ENCODE measurements around the gene TRAF3IP1. TPM values are rescaled to one million over a fixed set of nuclear protein-coding genes. Genes with fewer than 3 reads are reported as not detected.

TRAF3IP1 gene
- total and polyA plus RNA-seq, 2 donors: 2.7 to 5.1 TPM

- Histone ChIP-seq H3K4me3 (ENCODE audit: low read length in 2 of 2) (no peak overlapping the region), H3K4me1 (ENCODE audit: control insufficient read depth in 2 of 2, insufficient read depth in 2 of 2, low read length in 2 of 2) (no peaks in the 10 kb centered on the region), H3K27ac (ENCODE audit: low read depth in 1 of 2, low read length in 1 of 2) (peak overlapping the region in 1 of 2 donors; percentile 65), H3K27me3 (ENCODE audit: control insufficient read depth in 2 of 2, insufficient read depth in 1 of 2, low read length in 1 of 2) (no peaks in the 10 kb centered on the region), H3K36me3 (ENCODE audit: control insufficient read depth in 2 of 2, insufficient read depth in 2 of 2, low read length in 1 of 2) (no peaks in the 10 kb centered on the region), H3K9me3 (ENCODE audit: control insufficient read depth in 2 of 2, insufficient read depth in 1 of 2, low read length in 1 of 2) (no peaks in the 10 kb centered on the region)
- DNase-seq (ENCODE audit: low read depth in 6 of 9, low spot score in 9 of 9): no peak
- WGBS: 67% methylated on average over 10 of the region's 10 CpGs
Observed at GRCh38 chr2:238389988-238390589, 69.8 kb downstream of the TRAF3IP1 start.

DNA sequence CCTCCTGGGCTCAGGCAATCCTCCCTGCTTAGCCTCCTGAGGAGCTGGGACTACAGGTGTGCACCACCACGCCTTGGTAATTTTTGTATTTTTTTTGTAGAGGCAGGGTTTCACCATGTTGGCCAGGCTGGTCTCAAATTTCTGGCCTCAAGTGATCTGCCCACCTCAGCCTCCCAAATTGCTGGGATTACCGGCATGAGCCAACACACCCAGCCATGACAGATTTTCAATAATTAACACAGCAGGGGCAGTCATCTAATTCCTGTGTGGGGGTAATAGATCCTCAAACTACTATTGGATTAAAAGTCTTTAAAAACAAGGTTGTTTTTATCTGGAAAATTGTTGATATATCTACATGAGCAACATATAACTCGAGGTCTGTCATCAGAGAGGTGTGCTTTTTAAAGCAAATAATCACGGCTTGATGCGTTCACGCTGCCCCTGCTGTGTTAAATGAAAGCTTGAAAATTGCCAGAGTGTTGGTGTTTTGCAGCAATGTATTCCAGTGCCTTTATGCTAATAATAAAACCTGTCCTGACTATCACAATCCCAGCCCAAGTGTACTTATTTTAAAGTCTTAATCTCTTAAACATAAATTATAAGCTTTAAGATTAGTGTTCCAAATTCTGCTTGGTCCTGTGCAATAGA lies 70.8 kb downstream of the TRAF3IP1 start:
- Histone ChIP-seq H3K27ac (ENCODE audit: low read depth in 1 of 2, low read length in 1 of 2) (no peak overlapping the region), H3K36me3 (ENCODE audit: control insufficient read depth in 2 of 2, insufficient read depth in 2 of 2, low read length in 1 of 2) (no peaks in the 10 kb centered on the region), H3K4me1 (ENCODE audit: control insufficient read depth in 2 of 2, insufficient read depth in 2 of 2, low read length in 2 of 2) (no peaks in the 10 kb centered on the region), H3K4me3 (ENCODE audit: low read length in 2 of 2) (no peak overlapping the region), H3K9me3 (ENCODE audit: control insufficient read depth in 2 of 2, insufficient read depth in 1 of 2, low read length in 1 of 2) (no peaks in the 10 kb centered on the region), H3K27me3 (ENCODE audit: control insufficient read depth in 2 of 2, insufficient read depth in 1 of 2, low read length in 1 of 2) (no peaks in the 10 kb centered on the region)
- DNase-seq (ENCODE audit: low read depth in 6 of 9, low spot score in 9 of 9): no peak
- WGBS: 98% methylated on average over 6 of the region's 6 CpGs

DNA sequence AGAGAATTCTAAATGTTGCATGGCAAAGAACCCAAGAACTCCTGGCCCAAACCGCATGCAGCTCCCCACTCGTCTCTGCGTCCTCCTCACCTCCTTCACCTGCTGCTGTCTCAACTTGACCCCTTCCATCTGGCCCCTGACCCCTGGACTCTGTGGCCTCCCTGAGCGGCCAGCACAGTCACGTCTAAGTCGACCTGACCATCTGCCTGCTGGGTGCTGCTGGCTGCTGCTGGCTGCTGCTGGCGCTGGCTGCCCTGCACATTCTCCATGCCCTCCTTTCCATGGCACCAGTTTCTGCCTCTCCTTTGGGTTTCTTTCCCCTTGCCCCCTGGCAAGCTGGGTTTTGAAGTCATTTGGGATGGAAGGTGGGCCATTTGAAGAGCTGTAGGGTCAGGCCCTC lies 76.3 kb downstream of the TRAF3IP1 start:
- DNase-seq (ENCODE audit: low read depth in 6 of 9, low spot score in 9 of 9): no peak

GRCh38 chr2:238397356-238397755 lies 77.0 kb downstream of the TRAF3IP1 start:
- 97% methylated on average over 14 of the region's 14 CpGs for WGBS
- no peak for DNase-seq (ENCODE audit: low read depth in 6 of 9, low spot score in 9 of 9)
- no peaks in the 10 kb centered on the region for H3K27me3 ChIP-seq (ENCODE audit: control insufficient read depth in 2 of 2, insufficient read depth in 1 of 2, low read length in 1 of 2)
- no peaks in the 10 kb centered on the region for H3K9me3 ChIP-seq (ENCODE audit: control insufficient read depth in 2 of 2, insufficient read depth in 1 of 2, low read length in 1 of 2)
- H3K36me3 ChIP-seq (ENCODE audit: control insufficient read depth in 2 of 2, insufficient read depth in 2 of 2, low read length in 1 of 2): no peaks in the 10 kb centered on the region
- no peaks in the 10 kb centered on the region for H3K4me1 ChIP-seq (ENCODE audit: control insufficient read depth in 2 of 2, insufficient read depth in 2 of 2, low read length in 2 of 2)
- no peak overlapping the region for H3K4me3 ChIP-seq (ENCODE audit: low read length in 2 of 2)
- no peak overlapping the region for H3K27ac ChIP-seq (ENCODE audit: low read depth in 1 of 2, low read length in 1 of 2)

More for the DNA sequence above, 76.3 kb downstream of the TRAF3IP1 start:
- WGBS: 97% methylated on average over 7 of the region's 7 CpGs
- no peaks in the 10 kb centered on the region for H3K27me3 ChIP-seq (ENCODE audit: control insufficient read depth in 2 of 2, insufficient read depth in 1 of 2, low read length in 1 of 2)
- H3K9me3 ChIP-seq (ENCODE audit: control insufficient read depth in 2 of 2, insufficient read depth in 1 of 2, low read length in 1 of 2): no peaks in the 10 kb centered on the region
- no peak overlapping the region for H3K27ac ChIP-seq (ENCODE audit: low read depth in 1 of 2, low read length in 1 of 2)
- H3K4me3 ChIP-seq (ENCODE audit: low read length in 2 of 2): no peak overlapping the region
- no peaks in the 10 kb centered on the region for H3K36me3 ChIP-seq (ENCODE audit: control insufficient read depth in 2 of 2, insufficient read depth in 2 of 2, low read length in 1 of 2)
- no peaks in the 10 kb centered on the region for H3K4me1 ChIP-seq (ENCODE audit: control insufficient read depth in 2 of 2, insufficient read depth in 2 of 2, low read length in 2 of 2)

DNA sequence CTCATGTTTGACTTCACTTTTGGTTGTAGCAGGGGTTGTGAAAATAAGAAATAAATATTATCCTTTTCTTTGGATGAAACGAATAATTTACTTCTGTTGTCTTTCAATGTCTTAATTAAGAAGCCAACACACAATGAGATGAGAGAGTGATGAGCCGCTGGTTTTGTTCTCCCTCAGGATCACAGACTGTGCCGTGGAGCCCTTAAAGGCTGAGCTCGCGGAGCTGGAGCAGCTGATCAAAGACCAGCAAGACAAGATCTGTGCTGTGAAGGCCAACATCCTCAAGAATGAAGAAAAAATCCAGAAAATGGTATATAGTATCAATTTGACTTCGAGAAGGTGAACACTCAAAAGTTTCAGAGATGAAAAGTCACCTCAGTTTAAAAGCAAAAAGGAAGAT lies 78.3 kb downstream of the TRAF3IP1 start:
- DNase-seq (ENCODE audit: low read depth in 6 of 9, low spot score in 9 of 9): no peak
- Histone ChIP-seq H3K4me3 (ENCODE audit: low read length in 2 of 2) (no peak overlapping the region), H3K27me3 (ENCODE audit: control insufficient read depth in 2 of 2, insufficient read depth in 1 of 2, low read length in 1 of 2) (no peaks in the 10 kb centered on the region), H3K27ac (ENCODE audit: low read depth in 1 of 2, low read length in 1 of 2) (no peak overlapping the region), H3K4me1 (ENCODE audit: control insufficient read depth in 2 of 2, insufficient read depth in 2 of 2, low read length in 2 of 2) (no peaks in the 10 kb centered on the region), H3K36me3 (ENCODE audit: control insufficient read depth in 2 of 2, insufficient read depth in 2 of 2, low read length in 1 of 2) (no peaks in the 10 kb centered on the region), H3K9me3 (ENCODE audit: control insufficient read depth in 2 of 2, insufficient read depth in 1 of 2, low read length in 1 of 2) (no peaks in the 10 kb centered on the region)
- WGBS: 96% methylated on average over 6 of the region's 6 CpGs

- no peaks in the 10 kb centered on the region for H3K9me3 ChIP-seq (ENCODE audit: control insufficient read depth in 2 of 2, insufficient read depth in 1 of 2, low read length in 1 of 2)
Observed at GRCh38 chr2:238399094-238399493, 78.8 kb downstream of the TRAF3IP1 start.

GRCh38 chr2:238401551-238401950 lies 81.2 kb downstream of the TRAF3IP1 start:
- H3K27me3 ChIP-seq (ENCODE audit: control insufficient read depth in 2 of 2, insufficient read depth in 1 of 2, low read length in 1 of 2): no peaks in the 10 kb centered on the region
- H3K4me1 ChIP-seq (ENCODE audit: control insufficient read depth in 2 of 2, insufficient read depth in 2 of 2, low read length in 2 of 2): peaks cover 0 to 4% of the 10 kb centered on the region in 2 donors
- no peaks in the 10 kb centered on the region for H3K36me3 ChIP-seq (ENCODE audit: control insufficient read depth in 2 of 2, insufficient read depth in 2 of 2, low read length in 1 of 2)
- no peak for DNase-seq (ENCODE audit: low read depth in 6 of 9, low spot score in 9 of 9)
- H3K4me3 ChIP-seq (ENCODE audit: low read length in 2 of 2): no peak overlapping the region
- H3K27ac ChIP-seq (ENCODE audit: low read depth in 1 of 2, low read length in 1 of 2): no peak overlapping the region
- WGBS: 97% methylated on average over 8 of the region's 8 CpGs
- H3K9me3 ChIP-seq (ENCODE audit: control insufficient read depth in 2 of 2, insufficient read depth in 1 of 2, low read length in 1 of 2): no peaks in the 10 kb centered on the region

More at GRCh38 chr2:238399094-238399493, 78.8 kb downstream of the TRAF3IP1 start:
- no peaks in the 10 kb centered on the region for H3K36me3 ChIP-seq (ENCODE audit: control insufficient read depth in 2 of 2, insufficient read depth in 2 of 2, low read length in 1 of 2)
- over 99% methylated on average over 2 of the region's 2 CpGs for WGBS
- no peaks in the 10 kb centered on the region for H3K27me3 ChIP-seq (ENCODE audit: control insufficient read depth in 2 of 2, insufficient read depth in 1 of 2, low read length in 1 of 2)
- DNase-seq (ENCODE audit: low read depth in 6 of 9, low spot score in 9 of 9): no peak
- no peaks in the 10 kb centered on the region for H3K4me1 ChIP-seq (ENCODE audit: control insufficient read depth in 2 of 2, insufficient read depth in 2 of 2, low read length in 2 of 2)
- H3K27ac ChIP-seq (ENCODE audit: low read depth in 1 of 2, low read length in 1 of 2): no peak overlapping the region
- H3K4me3 ChIP-seq (ENCODE audit: low read length in 2 of 2): no peak overlapping the region

DNA sequence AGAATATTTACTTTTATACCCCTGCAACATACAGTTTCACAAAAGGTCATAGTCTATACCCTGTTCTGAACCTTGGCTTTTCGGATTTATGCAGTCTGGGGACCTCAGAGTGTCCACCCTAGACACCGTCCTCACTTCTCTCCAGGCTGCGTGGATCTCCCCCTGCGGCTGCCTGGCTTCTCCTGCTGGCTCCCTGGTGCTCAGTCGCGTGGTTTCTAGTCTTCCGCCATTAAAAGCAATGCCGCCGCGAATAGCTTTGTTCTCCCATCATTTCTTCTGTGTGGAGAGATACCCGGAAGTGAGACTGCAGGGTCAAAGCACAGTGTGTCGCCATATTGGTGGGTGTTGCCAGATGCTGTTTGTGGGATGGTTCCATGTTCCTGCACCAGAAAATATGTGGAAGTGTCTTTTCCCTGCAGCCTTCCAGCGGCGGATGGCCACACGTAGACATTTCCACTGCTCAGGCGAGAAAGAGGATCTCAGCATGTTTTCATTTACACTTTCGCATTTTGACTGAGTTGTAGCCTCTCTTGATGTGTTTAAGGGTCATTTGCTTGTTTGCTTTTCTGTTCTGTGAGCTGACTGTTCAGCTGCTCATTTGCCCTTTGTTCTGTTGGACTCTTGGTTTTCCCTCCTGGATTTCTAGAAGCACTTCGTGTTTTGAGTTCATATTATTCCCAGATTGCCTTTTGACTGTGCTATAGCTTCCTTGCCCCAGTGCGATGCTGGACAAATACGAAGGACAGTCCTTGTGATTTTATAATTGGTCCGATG lies 83.5 kb downstream of the TRAF3IP1 start:
- H3K4me3 ChIP-seq (ENCODE audit: low read length in 2 of 2): no peak overlapping the region
- H3K27ac ChIP-seq (ENCODE audit: low read depth in 1 of 2, low read length in 1 of 2): no peak overlapping the region
- 97% methylated on average over 21 of the region's 21 CpGs for WGBS
- H3K27me3 ChIP-seq (ENCODE audit: control insufficient read depth in 2 of 2, insufficient read depth in 1 of 2, low read length in 1 of 2): no peaks in the 10 kb centered on the region
- no peak for DNase-seq (ENCODE audit: low read depth in 6 of 9, low spot score in 9 of 9)
- no peaks in the 10 kb centered on the region for H3K9me3 ChIP-seq (ENCODE audit: control insufficient read depth in 2 of 2, insufficient read depth in 1 of 2, low read length in 1 of 2)
- no peaks in the 10 kb centered on the region for H3K36me3 ChIP-seq (ENCODE audit: control insufficient read depth in 2 of 2, insufficient read depth in 2 of 2, low read length in 1 of 2)
- peaks cover 0 to 4% of the 10 kb centered on the region in 2 donors for H3K4me1 ChIP-seq (ENCODE audit: control insufficient read depth in 2 of 2, insufficient read depth in 2 of 2, low read length in 2 of 2)

Measured in thymus (tissue), 11 donors.